Activated CD4-positive, CD25-positive, alpha-beta regulatory T cell treated with anti-CD3 and anti-CD28 coated beads, Interleukin-2, amount 50 U/mL, for 24 hours (primary cell): ENCODE measurements around the gene PODXL.
"Not testable (repeated sequence)": the region's sequence is repeated elsewhere in the genome, so short reads cannot be mapped to it uniquely, and the experiment has no call there.

Experiments used
- ATAC-seq, 2 donors: fragments of 150-1000 bp; cut with Tn5 transposase; one replicate each; pipeline ENCODE4 v1.10.0; 2021; ENCODE audit warnings: mild to moderate bottlenecking in 1 of 2, moderate library complexity in 1 of 2

Gene PODXL

GRCh38 chr7:131489196-131489595 lies 67.2 kb downstream of the PODXL start:
- ATAC-seq = no peak

- no peak for ATAC-seq
Measured at GRCh38 chr7:131488361-131488760, 68.1 kb downstream of the PODXL start.

GRCh38 chr7:131487217-131487616 lies 69.2 kb downstream of the PODXL start:
- no peak for ATAC-seq

GRCh38 chr7:131486346-131486745 lies 70.1 kb downstream of the PODXL start:
- no peak for ATAC-seq

- no peak for ATAC-seq
Measured at GRCh38 chr7:131483586-131483985, 72.8 kb downstream of the PODXL start.

- no peak for ATAC-seq
Measured at GRCh38 chr7:131482800-131483199, 73.6 kb downstream of the PODXL start.

- no peak for ATAC-seq
Measured at GRCh38 chr7:131480384-131481315, 75.8 kb downstream of the PODXL start.

- ATAC-seq = no peak
Measured at GRCh38 chr7:131476740-131477139, 79.7 kb downstream of the PODXL start.

GRCh38 chr7:131471250-131472004 lies 85.0 kb downstream of the PODXL start:
- ATAC-seq = no peak

- no peak for ATAC-seq
Measured at GRCh38 chr7:131467788-131468187, 88.6 kb downstream of the PODXL start.

GRCh38 chr7:131466735-131467365 lies 89.6 kb downstream of the PODXL start:
- no peak for ATAC-seq

GRCh38 chr7:131462715-131463114 lies 93.7 kb downstream of the PODXL start:
- not testable (repeated sequence) for ATAC-seq

GRCh38 chr7:131462059-131462458 lies 94.4 kb downstream of the PODXL start:
- ATAC-seq = no peak

GRCh38 chr7:131459256-131459655 lies 97.2 kb downstream of the PODXL start:
- ATAC-seq = no peak

- ATAC-seq = no peak
Measured at GRCh38 chr7:131456338-131456737, 100.1 kb downstream of the PODXL start.

GRCh38 chr7:131455546-131455945 lies 100.9 kb downstream of the PODXL start:
- ATAC-seq = no peak

GRCh38 chr7:131455001-131455400 lies 101.4 kb downstream of the PODXL start:
- no peak for ATAC-seq

GRCh38 chr7:131454498-131454897 lies 101.9 kb downstream of the PODXL start:
- ATAC-seq = no peak
